GM18867 (cell line): ENCODE data around the gene ARMC9.

Experiments
- ATAC-seq: cut with Tn5 transposase; IDR thresholded peaks from one replicate; pipeline ENCODE4 v1.9.1; 2021; ENCODE audit warnings: mild to moderate bottlenecking, moderate library complexity; ENCODE audit not compliant: unreplicated experiment

ARMC9 gene

DNA sequence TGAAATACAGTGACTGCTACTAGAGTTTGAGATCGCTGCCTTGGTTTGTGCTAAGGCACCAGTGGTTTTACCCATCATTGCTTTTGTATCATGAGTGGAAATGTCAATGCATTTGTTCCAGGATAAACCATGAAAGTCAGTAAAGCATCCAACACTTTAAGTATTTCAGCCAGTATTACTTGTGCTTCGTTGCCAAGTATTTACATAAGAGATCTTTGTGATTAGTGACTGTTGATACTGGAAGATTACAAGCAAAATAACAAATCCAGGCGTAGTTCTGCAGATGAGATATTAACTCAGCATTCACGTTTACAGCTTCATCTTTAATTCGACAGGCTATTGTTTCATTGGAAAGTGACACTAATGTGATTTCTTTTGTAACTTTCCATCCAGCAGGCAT, 106.8 kb downstream of the ARMC9 start:
- ATAC-seq, result no peak

DNA sequence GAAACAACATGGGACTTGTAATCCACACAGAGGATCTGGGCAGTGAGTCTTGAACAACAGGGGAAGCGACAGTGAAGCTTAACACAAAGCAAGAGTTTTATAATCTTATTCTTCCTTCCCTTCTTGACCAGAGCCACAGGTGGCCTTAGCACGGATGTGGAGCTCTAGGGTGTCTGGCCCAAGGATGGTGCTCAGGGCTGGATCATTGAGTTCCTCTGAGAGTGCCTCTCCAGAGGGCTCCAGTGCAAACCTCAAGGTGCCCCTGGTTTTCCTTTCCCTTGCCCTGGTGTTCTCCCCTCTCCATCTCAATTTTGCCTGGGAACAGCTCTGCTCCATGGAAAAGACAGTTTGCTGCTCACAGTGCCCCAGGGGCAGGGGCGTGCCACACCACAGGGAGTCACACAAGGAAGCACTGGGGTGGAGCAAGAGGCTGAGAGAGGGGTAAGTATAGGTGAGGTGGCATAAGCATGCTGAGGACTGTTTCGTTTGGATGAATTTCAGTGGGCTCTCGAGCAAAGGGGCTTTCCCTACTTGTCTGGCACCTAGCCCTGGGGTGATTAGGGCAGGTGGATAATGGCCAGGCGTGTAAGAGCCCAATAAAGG, 108.5 kb downstream of the ARMC9 start:
- ATAC-seq, result no peak

DNA sequence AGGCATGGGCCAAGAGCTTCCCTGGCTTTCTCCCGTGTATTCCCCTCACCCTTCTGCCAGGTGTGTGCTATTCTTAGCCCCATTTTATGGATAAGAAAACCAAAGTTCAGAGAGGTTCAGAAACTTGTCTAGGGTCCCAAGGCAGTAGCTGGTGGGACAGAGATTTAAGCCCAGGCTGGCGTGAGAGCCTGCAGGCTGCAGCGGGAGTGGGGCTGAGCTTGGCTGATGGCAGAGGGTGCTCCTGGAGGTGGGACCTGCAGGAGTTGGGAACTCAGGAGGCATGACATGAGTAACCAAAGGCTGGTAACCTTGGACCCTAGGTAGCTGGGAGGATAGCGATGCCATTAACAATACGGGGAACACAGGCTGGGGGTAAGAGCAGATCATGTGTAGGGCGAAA, 109.8 kb downstream of the ARMC9 start:
- ATAC-seq, result no peak

DNA sequence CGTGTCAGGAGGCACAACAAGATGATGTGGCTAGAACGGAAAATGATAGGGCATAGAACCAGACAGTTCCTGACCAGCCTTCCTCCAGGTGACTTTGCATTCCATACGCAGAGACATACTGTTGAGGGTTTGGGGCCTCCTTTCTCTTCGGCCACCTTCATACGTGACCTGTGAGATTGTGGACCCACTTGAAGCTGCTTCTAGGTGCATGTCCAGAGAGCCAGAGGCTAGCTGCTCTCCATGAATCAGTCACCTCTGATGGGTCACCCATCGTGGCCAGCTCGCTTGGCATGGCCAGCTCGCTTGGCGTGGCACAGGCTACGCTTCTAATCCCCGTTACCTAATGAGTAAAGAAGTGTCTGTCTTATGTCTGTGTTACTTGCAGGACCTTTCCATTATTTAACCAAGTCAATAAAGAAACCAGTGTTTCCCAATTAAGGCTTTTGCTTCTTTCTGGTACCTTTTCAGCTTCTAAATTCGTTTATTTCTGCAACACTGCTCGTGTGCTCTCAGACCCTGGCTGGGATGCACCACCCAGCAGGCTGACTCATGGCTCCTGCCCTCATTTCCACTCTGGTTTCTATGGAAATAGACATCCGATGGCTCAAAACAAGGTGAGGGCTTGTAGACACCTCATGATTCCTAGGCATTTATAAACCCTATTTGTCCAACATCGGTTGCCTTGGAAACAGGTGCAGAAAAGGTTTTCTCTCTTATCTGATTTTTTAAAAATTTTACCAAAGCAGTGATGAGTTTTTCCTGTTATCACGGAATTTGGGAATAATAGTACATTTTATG, 110.4 kb downstream of the ARMC9 start:
- no peak for ATAC-seq

DNA sequence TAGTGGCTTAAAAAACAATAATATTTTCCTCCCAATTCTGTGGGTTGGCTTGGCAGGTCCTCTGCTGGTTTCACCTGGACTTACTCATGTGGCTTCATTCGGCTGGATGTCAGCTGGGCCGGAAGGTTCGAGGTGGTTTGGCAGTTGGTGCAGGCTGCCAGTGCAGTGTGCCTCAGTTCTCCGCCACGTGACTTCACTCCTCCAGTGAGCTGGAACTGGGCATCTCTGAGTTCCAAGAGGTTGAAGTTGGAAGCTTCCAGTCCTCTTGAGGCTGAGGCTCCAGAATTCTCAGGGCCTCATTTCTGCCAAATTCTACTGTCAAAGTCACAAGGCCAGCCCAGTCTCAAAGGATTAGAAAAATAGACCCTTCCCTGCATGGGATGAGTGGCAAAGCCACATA, 113.6 kb downstream of the ARMC9 start:
- no peak for ATAC-seq

DNA sequence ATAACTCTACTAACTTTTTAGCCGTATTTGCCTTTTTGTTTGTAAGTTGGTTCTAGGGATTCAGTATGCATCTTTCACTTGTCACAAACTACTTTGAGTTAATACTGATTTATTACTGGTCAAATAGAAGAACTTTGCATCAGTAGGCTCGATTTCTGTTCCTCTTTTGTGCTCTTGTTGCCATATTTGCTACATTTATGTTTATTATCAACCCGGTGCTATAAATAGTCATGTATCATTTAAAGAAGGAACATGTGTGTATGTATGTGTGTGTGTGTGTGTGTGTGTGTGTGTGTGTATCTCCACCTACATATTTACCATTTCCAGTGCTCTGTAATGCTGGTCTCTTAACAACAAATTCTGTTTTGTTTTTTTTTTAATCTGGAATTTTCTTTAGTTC, 117.5 kb downstream of the ARMC9 start:
- no peak for ATAC-seq

DNA sequence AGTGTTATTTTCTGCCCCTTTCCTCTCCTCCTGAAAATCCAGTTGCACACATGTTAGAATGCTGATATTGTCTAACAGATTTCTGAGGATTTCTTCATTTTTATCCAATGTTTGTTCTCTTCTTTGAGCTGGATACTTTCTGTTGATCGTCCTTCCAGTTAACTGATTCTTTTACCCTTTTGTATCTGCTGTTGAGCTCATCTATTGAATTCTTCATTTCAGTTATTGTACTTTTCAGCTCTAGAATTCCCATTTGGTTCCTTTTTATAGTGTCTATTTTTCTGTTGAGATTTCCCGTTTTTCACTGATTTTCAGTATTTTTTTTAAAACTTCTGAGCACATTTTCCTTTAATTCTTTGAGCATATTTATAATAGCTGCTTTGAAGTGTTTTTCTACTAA, 119.1 kb downstream of the ARMC9 start:
- no peak for ATAC-seq

DNA sequence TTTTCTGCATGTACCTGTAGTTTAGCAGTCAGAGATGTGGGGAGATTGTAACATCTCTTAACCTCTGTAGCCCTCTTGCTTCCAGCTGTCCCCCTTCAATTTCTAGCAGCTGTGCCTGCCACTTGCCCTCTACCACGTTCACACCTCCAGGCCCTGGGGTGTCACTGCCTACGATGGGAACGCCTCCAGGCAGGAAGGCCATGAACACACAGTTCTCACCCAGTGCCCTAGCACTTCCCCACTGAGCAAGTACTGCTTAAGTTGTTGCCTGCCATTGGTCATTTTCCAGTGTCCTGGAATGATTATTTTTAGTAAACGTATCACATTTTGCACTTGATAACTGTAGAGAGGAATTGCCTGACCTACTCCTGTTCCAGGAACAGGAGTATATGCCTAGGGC, 120.0 kb downstream of the ARMC9 start:
- ATAC-seq, result no peak

DNA sequence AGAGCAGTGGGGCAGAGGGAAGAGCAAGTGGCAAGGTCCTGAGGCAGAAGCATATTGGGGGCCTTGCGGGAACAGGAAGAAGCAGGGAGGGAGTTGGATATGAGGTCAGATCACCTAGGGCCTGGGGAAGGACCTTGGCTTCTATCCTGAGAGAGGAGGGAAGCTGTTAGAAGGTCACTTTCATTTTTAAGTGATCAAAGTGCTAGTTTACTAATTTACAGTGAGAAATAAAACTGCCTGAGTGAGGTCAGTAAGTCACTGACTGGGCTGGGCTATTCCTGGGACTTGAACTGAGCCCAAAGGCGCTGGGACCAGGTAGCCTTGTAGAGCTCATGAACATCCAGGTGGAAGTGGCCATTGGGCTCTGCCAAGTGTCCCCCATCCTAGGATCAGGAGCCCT, 120.5 kb downstream of the ARMC9 start:
- ATAC-seq, result no peak

DNA sequence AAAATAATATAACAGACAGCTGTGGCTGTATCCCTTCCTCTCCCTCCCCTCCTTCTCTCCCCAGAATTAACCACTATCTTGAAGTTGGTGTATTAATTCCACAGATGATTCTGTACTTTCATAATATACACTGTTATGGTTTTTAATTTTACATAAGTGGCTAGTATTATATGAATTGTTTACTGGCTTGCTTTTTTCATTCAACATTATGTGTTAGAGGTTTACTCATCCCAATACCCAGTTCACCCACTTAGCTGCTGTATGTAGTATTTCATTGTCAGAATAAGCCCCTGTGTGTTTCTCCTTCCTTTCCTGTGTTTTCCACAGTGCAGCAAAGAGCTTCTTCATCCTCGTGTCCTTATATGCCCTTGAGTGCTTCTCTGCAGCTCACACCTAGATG, 121.4 kb downstream of the ARMC9 start:
- no peak for ATAC-seq

DNA sequence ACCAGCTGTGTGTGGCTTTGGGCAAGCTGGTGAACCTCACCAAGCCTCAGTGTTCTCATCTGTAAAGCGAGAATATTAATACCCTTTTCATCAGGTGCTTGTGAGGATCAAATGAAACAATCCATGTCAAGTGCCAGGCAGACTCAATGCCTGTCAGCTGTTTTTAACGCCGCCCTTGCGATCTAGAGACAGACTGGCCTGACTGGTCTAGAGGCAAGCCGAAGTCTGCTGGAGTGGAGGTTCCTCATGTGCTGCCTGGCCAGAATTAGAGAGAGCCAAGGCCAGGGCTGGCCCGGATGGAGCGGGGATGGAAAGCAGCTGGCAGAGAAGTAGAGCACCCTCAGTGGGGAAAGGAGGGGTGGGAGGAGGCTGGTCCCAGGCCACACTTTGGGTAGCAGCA, 122.6 kb downstream of the ARMC9 start:
- no peak for ATAC-seq

DNA sequence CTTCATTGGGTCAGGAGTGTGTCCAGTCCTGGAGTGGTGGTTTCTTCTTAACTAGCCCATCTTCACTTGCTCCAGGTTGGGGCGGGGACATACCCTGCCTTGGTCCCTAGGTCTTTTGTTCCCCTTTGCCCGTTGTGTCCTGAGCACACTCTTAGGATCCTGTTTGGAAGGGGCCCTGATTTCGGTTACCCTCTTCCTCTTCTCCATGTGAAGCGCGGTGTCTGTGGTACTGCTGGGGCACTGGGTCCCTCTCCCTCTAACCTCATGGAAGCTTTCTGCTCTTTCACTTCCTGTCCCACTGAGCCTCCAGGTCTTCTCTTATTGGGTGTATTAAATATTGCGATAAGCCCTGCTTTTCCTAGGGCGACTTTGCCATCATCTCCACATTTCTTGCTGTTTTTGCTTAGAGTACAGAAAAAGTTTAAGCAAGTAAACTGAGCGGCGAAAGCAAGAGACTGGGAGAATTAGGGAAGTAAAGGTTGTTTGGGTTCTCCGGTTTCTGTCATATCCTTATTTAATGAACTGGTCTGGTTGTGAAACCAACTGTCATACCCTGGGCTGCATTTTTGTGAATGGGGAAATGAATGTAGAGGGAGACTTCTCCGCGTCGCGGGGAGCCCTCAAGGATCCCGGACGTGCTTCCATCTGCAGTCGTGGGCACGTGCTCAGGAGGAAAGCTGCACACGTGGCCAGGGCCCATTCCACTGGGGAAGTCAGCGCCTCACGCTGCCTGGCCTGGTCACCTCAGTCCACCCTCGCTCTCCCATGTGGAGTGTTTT, 123.3 kb downstream of the ARMC9 start:
- ATAC-seq, result no peak

DNA sequence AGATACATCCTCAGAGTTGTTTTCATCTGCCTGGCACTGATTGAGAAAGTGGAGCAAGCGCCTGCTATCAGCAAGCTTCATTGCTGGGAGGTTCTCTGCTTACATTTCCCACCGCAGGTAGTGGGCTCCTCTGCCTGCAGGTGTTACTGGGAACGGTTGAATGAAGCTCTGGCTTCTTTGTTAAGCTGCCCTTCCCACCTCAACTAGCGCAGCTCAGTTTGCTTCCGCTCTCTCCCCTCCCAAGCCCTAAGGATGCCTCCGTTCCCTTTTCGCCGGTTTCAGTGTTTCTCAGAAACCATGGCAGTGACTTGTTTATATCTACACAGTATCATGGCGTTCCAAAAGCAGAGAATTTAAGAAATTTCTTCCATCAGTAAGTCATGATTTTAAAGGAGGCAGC, 124.9 kb downstream of the ARMC9 start:
- no peak for ATAC-seq

DNA sequence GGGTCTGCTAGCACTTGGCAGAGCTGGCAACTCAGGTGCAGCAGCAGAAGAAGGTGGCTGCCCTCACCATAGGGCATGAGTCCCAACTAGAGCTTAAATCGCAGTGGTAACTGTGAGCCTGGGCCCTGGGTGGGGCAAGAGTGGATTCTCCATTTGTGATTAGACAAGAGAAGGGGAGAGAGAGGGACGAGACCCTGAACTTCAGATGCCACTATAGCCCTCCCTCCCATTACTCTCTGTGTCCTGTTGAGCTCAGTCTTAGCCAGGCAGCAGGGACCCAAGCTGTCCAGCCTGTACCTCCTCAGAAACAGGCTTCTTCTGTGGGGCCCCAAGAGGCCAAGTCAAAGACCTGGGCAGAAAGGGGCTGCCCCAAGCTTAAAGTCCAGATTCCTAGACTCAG, 127.4 kb downstream of the ARMC9 start:
- no peak for ATAC-seq

DNA sequence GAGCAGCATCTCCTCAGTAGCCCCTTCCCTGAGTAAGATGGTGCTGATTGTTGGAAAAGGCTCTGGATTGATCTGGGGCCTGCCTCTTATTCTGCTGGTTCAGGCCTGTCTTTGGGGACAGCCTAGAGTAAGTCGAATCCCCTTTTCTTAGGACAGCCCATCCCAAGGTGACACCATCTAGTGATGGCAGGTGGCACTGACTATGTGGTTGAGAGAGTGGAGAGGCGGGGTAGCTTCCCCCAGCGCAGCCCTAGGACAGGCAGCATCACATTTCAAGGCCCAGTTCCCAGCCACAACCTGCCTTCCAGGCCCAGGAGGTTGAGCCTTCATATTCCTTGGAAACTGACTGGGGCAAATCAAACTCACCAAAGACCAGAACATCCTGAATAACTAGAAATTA, 128.0 kb downstream of the ARMC9 start:
- ATAC-seq, result no peak

DNA sequence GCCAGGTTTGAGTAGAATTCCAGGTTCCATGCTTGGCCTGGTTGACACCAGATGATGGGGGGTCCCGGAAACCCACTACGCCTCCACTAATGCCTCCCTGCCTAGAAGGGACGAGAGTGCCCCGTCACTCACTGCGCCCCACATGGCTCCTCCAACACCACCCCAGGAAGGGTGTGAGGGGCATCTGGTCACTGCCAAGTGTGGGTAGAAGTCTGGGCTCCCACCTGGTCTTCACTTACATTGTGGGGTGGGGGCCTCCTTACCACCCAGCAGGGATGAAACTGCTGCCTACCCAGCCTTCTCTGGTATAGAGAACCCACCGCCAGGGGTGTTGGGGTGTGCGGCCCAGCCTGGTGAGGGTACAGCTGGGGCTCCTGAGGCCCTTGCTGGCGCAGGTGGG, 131.9 kb downstream of the ARMC9 start:
- ATAC-seq, result no peak

DNA sequence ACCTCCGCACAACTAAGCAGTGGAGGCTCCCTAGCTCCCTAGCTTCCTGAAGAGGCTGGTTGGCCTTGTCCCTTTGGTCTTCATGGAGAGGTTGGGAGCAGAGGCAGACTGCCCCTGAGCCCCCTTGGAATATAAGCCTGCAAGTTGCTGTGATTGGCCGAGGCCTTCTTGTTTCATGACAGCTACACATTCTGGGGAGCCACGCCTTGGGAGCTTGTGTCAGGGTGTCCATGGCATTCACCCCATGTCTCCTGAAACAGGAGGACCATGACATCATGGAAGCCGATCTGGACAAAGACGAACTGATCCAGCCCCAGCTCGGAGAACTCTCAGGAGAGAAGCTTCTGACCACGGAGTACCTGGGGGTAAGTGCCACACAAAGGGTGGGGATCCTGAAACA, 133.1 kb downstream of the ARMC9 start:
- ATAC-seq, result no peak

DNA sequence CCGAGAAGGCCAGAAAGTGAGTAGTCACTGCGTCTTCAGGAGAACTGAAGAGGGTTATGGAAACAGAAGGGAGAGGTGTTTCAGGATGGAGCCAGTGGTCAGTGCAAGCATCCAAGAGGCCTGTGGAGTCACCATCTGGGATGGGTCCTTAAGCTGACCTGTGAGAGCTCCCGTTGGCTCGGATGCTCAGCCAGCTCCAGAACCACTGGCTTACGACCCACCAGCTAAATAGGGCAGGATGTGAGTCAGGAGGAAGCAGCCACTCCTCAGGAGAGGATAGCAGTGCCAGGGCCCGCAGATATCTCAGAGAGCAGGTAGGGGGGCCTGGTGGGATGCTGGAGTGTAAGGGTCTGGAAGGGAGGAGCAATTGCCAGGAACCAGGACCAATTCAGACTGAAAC, 134.0 kb downstream of the ARMC9 start:
- ATAC-seq, result no peak

DNA sequence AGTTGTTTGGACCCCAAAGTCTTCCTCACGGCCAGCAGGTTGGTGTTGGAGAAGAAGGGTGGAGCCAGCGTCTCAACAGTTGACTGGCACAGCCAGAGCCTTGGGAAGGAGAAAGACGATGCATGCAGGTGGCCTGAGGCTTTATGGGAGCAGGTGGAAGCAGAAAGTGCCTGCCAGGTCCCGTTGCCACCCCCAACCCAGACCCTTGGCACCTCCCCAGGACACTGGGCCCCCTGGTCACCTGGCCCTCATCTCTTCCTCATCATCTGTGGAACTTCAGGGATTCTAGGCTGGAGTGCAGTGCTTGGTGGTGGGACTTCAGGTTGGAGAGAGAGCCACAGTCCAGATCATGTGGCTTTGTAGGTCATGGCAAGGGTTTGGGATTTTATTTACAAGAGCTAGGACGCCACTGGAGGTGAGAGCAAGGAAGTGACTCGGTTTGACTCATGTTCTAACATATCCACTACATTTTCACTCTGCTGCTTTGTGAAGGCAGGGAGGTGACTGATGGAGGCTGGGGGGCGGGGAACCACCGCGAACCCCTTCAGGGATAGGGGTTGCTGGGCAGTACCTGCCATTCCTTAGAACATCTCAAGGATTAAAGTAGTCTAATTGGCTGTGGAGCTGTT, 134.6 kb downstream of the ARMC9 start:
- no peak for ATAC-seq

DNA sequence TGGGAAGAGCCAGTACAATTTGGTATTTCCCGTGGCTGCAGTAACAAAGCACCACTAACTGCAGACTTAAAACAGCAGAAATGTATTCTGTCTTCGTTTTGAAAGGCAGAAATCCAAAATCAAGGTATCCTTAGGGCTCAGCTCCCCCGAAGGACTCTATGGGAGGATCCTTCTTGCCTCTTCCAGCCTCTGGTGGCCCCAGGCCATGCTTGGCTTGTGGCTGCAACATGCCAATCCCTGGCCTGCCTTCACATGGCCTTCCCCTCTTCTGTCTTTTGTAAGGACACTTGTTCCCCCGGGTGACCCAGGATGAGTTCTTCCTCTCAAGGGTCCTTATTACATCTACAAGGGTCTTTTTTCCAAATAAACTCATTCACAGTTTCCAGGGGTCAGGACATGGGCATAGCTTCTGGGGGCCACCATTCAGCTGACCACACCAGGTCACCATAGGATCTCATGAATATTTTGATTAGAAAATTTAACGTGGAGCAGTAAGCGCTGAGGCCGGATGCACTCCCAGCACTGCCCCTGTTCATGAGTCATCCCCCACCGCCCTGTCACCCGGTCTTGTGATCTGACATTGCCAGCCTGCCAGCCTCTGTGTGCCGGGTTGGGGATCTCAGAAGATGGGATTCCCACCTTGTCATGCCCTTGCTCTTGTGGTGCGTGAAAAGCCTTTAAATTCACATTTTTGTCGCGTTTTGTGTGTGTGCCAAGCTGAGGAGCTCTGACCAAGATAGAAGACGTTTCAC, 135.9 kb downstream of the ARMC9 start:
- ATAC-seq, result no peak

DNA sequence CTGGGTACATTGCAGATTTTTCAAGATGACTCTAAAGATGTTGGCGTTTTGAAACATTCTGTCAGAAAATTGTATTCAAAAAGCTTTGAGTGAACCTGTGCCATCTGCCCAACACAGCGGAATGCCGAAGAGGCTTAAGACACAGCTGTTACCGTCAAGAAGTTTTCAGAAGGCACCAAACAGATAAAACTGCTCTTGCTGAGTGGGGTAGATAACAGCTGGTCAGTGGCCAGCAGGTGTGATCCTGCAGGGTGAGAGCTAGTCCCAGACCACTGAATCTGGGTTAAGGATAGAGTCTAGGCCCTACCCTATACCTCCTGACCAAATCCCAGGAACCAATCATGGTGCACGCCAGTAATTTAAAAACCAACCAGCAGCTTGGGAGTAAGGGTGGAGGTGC, 136.6 kb downstream of the ARMC9 start:
- no peak for ATAC-seq
